H1 (cell line): ENCODE data around the gene PDE3A. TPM values are rescaled to one million over a fixed set of nuclear protein-coding genes. Genes with fewer than 3 reads are reported as not detected.

Experiments used
- CTCF ChIA-PET: fragments of 300-600 bp; sonication (Branson Sonifier 250); formaldehyde crosslinking; loops from one replicate; lab custom pipeline; 2021; ENCODE audit not compliant: partially characterized antibody; lab: Charles Lee
- POLR2A ChIA-PET: fragments of 300-600 bp; sonication (Branson Sonifier 250); formaldehyde crosslinking; loops from one replicate; lab custom pipeline; 2021; ENCODE audit warnings: inconsistent platforms; ENCODE audit not compliant: partially characterized antibody; lab: Charles Lee
- DNase-seq, 2 experiments: peaks; one replicate each; pipeline versions ENCODE4 v3.0.0 to v3.0.0-alpha.2; 2010 to 2022; ENCODE audit warnings: low spot score in 2 of 2, low read depth in 1 of 2, mixed read lengths in 1 of 2
- FAIRE-seq: peaks from 2 replicates; lab custom pipeline; 2011; peaks lifted over from hg19 to GRCh38; lab: Jason Lieb, UNC
- H2AFZ ChIP-seq: 2 replicates; pipeline ENCODE4 v1.8.1; 2012; ENCODE audit warnings: low read length, inconsistent platforms
- H2AK5ac ChIP-seq: 2 replicates; pipeline ENCODE4 v1.6.1; 2013; ENCODE audit warnings: low read depth, low read length
- H2BK120ac ChIP-seq: replicated peaks from 2 replicates; pipeline ENCODE3; 2013; ENCODE audit warnings: low read depth, low read length, inconsistent platforms
- H2BK12ac ChIP-seq: 2 replicates; pipeline ENCODE4 v1.6.1; 2013; ENCODE audit warnings: low read depth, low read length
- H2BK15ac ChIP-seq: 2 replicates; pipeline ENCODE4 v1.6.1; 2013; ENCODE audit warnings: low read length
- H2BK20ac ChIP-seq: 2 replicates; pipeline ENCODE4 v1.6.1; 2013; ENCODE audit warnings: low read length
- H2BK5ac ChIP-seq: 2 replicates; pipeline ENCODE4 v1.6.1; 2013; ENCODE audit warnings: low read depth, low read length
- H3K14ac ChIP-seq: 2 replicates; pipeline ENCODE4 v1.6.1; 2013; ENCODE audit warnings: inconsistent platforms; ENCODE audit not compliant: insufficient read length
- H3K18ac ChIP-seq: 2 replicates; pipeline ENCODE4 v1.6.1; 2013; ENCODE audit warnings: low read length; ENCODE audit errors: extremely low read depth
- H3K23ac ChIP-seq: 2 replicates; pipeline ENCODE4 v1.6.1; 2013; ENCODE audit warnings: inconsistent platforms; ENCODE audit not compliant: insufficient read length
- H3K23me2 ChIP-seq: 2 replicates; pipeline ENCODE4 v1.6.1; 2013; ENCODE audit warnings: low read depth, low read length
- H3K27ac ChIP-seq: 2 replicates; pipeline ENCODE4 v1.6.1; 2011; ENCODE audit warnings: low read depth, low read length, inconsistent platforms
- H3K27me3 ChIP-seq, 4 experiments: replicated peaks in 1 of 4; 1 replicate in 1 of 4; 2 replicates in 3 of 4; pipeline versions ENCODE4 v1.6.1 to v1.8.1; 2011 to 2013; ENCODE audit warnings: low read length in 3 of 4, mild to moderate bottlenecking in 3 of 4, inconsistent platforms in 2 of 4, mixed read lengths in 2 of 4, moderate library complexity in 1 of 4; ENCODE audit not compliant: control insufficient read depth in 3 of 4, insufficient read depth in 3 of 4; ENCODE audit errors: extremely low read depth in 1 of 4
- H3K36me3 ChIP-seq, 4 experiments: 2 replicates each; pipeline versions ENCODE4 v1.6.1 to v1.8.1; 2011 to 2013; ENCODE audit warnings: mild to moderate bottlenecking in 4 of 4, low read length in 3 of 4, moderate library complexity in 2 of 4, control low read depth in 1 of 4, inconsistent platforms in 1 of 4; ENCODE audit not compliant: insufficient read depth in 4 of 4, control insufficient read depth in 2 of 4
- H3K4ac ChIP-seq: replicated peaks from 2 replicates; pipeline ENCODE3; 2013; ENCODE audit warnings: low read length, low read depth, mixed read lengths, inconsistent platforms; ENCODE audit not compliant: insufficient read length
- H3K4me1 ChIP-seq, 4 experiments: replicated peaks in 1 of 4; 1 replicate in 1 of 4; 2 replicates in 3 of 4; pipeline versions ENCODE4 v1.6.1 to v1.8.1; 2011 to 2013; ENCODE audit warnings: low read length in 3 of 4, inconsistent platforms in 2 of 4, mixed read lengths in 1 of 4; ENCODE audit not compliant: insufficient read depth in 4 of 4, control insufficient read depth in 3 of 4
- H3K4me2 ChIP-seq, 2 experiments: 2 replicates each; pipeline versions ENCODE4 v1.6.1 to v1.8.1; 2011 to 2013; ENCODE audit warnings: low read depth in 2 of 2, low read length in 2 of 2, control low read depth in 1 of 2, inconsistent platforms in 1 of 2, mild to moderate bottlenecking in 1 of 2; ENCODE audit not compliant: insufficient read depth in 1 of 2
- H3K4me3 ChIP-seq, 4 experiments: fragments of 200-600, 300-600 bp in 1 of 4; sonication (generic), shearing (Covaris generic), sonication (Bioruptor Twin) in 1 of 4; 2 replicates each; pipeline versions ENCODE4 v1.5.1 to v1.8.1; 2011 to 2016; ENCODE audit warnings: low read length in 4 of 4, low read depth in 3 of 4, control low read depth in 2 of 4, inconsistent platforms in 2 of 4, mild to moderate bottlenecking in 2 of 4, mixed read lengths in 1 of 4, moderate library complexity in 1 of 4; ENCODE audit not compliant: insufficient read depth in 2 of 4; ENCODE audit errors: extremely low read depth in 1 of 4
- H3K56ac ChIP-seq: replicated peaks from 2 replicates; pipeline ENCODE3; 2013; ENCODE audit warnings: low read depth, mild to moderate bottlenecking, mixed read lengths, low read length, inconsistent platforms; ENCODE audit not compliant: insufficient read length
- H3K79me1 ChIP-seq: 2 replicates; pipeline ENCODE4 v1.6.1; 2013; ENCODE audit warnings: low read depth, low read length, control low read depth
- H3K79me2 ChIP-seq, 2 experiments: 2 replicates each; pipeline versions ENCODE4 v1.6.1 to v1.8.1; 2012 to 2013; ENCODE audit warnings: low read length in 2 of 2, mild to moderate bottlenecking in 2 of 2, inconsistent platforms in 1 of 2; ENCODE audit not compliant: insufficient read depth in 2 of 2, control insufficient read depth in 1 of 2
- H3K9ac ChIP-seq, 4 experiments: replicated peaks in 1 of 4; 1 replicate in 1 of 4; 2 replicates in 3 of 4; pipeline versions ENCODE4 v1.6.1 to v1.8.1; 2011 to 2013; ENCODE audit warnings: low read depth in 3 of 4, low read length in 3 of 4, control low read depth in 2 of 4, mild to moderate bottlenecking in 2 of 4, moderate library complexity in 2 of 4, inconsistent platforms in 1 of 4; ENCODE audit errors: extremely low read depth in 1 of 4
- H3K9me3 ChIP-seq, 2 experiments: 2 replicates each; pipeline versions ENCODE4 v1.6.1 to v1.8.1; 2012 to 2013; ENCODE audit warnings: mild to moderate bottlenecking in 2 of 2, moderate library complexity in 2 of 2, control low read depth in 1 of 2, inconsistent platforms in 1 of 2, low read depth in 1 of 2, low read length in 1 of 2, mixed read lengths in 1 of 2; ENCODE audit not compliant: insufficient read depth in 2 of 2
- H4K20me1 ChIP-seq, 2 experiments: replicated peaks in 1 of 2; 2 replicates each; pipeline versions ENCODE3 to v1.8.1; 2011 to 2013; ENCODE audit warnings: inconsistent platforms in 2 of 2, low read length in 2 of 2, mild to moderate bottlenecking in 1 of 2; ENCODE audit not compliant: insufficient read depth in 2 of 2, control insufficient read depth in 1 of 2
- H4K5ac ChIP-seq: 2 replicates; pipeline ENCODE4 v1.6.1; 2013; ENCODE audit warnings: low read length, low read depth, mixed read lengths, inconsistent platforms; ENCODE audit not compliant: insufficient read length
- H4K8ac ChIP-seq: 2 replicates; pipeline ENCODE4 v1.8.0; 2013; ENCODE audit warnings: mild to moderate bottlenecking, moderate library complexity, low read length, inconsistent platforms; ENCODE audit not compliant: insufficient read depth; ENCODE audit errors: extremely low read depth
- H4K91ac ChIP-seq: replicated peaks from 2 replicates; pipeline ENCODE3; 2013; ENCODE audit warnings: low read length, mixed read lengths, inconsistent platforms; ENCODE audit not compliant: insufficient read length
- CBX5 ChIP-seq: fragments of 300-800, 300-1000 bp; sonication (generic); IDR thresholded peaks from 2 replicates; pipeline ENCODE4 v1.7.1; 2016; ENCODE audit warnings: antibody characterized with exemption, low read length, low read depth
- CEBPB ChIP-seq: IDR thresholded peaks from 2 replicates; pipeline ENCODE4 v1.6.1; 2012; ENCODE audit warnings: low read depth, low read length
- CHD2 ChIP-seq: IDR thresholded peaks from 2 replicates; pipeline ENCODE4 v1.6.1; 2012; ENCODE audit warnings: low read length, improper control_type of control experiment
- EGR1 ChIP-seq: IDR thresholded peaks from 2 replicates; pipeline ENCODE4 v1.6.1; 2011; ENCODE audit warnings: low read depth, low read length, borderline replicate concordance
- HDAC6 ChIP-seq: IDR thresholded peaks from one replicate; pipeline ENCODE4 v1.7.1; 2012; ENCODE audit warnings: low read depth, mild to moderate bottlenecking, inconsistent platforms, low read length, moderate library complexity
- JUN ChIP-seq: IDR thresholded peaks from 2 replicates; pipeline ENCODE4 v1.6.1; 2011; ENCODE audit warnings: low read depth, mild to moderate bottlenecking, improper control_type of control experiment, low read length
- JUND ChIP-seq: IDR thresholded peaks from 2 replicates; pipeline ENCODE4 v1.6.1; 2011; ENCODE audit warnings: mild to moderate bottlenecking, improper control_type of control experiment, low read length
- NRF1 ChIP-seq: IDR thresholded peaks from 2 replicates; pipeline ENCODE4 v1.6.1; 2011; ENCODE audit warnings: mild to moderate bottlenecking, low read depth, low read length, improper control_type of control experiment
- SIN3A ChIP-seq, 2 experiments: IDR thresholded peaks in 1 of 2; conservative IDR thresholded peaks in 1 of 2; 2 replicates each; pipeline ENCODE4 v1.6.1; 2011 to 2012; ENCODE audit warnings: low read length in 2 of 2, improper control_type of control experiment in 1 of 2, low read depth in 1 of 2, mild to moderate bottlenecking in 1 of 2
- TAF1 ChIP-seq: IDR thresholded peaks from 2 replicates; pipeline ENCODE4 v1.6.1; 2011; ENCODE audit warnings: mild to moderate bottlenecking, low read depth, low read length
- ZNF274 ChIP-seq: IDR thresholded peaks from 2 replicates; pipeline ENCODE4 v1.7.0; 2012; ENCODE audit warnings: low read length, borderline replicate concordance; ENCODE audit errors: extremely low read depth
- WGBS, 2 experiments: shearing (Covaris generic) in 1 of 2; methylation state at CpG; one replicate each; pipeline versions ENCODE4 v1.1.6 to v1.1.7; 2013 to 2015; ENCODE audit warnings: low lambda C conversion rate in 2 of 2, mixed read lengths in 2 of 2, inconsistent platforms in 1 of 2, low coverage in 1 of 2, missing lambda C conversion rate in 1 of 2; ENCODE audit not compliant: insufficient replicate concordance in 2 of 2, insufficient coverage in 1 of 2, insufficient read length in 1 of 2; ENCODE audit errors: extremely low coverage in 1 of 2, missing lambda C conversion rate in 1 of 2; 5-methylcytosine and 5-hydroxymethylcytosine counted together
- polyA plus RNA-seq, 7 experiments: library from polyadenylated mRNA; depleted of rRNA in 3 of 7; stranded (reverse) in 5 of 7; unstranded in 2 of 7; fragments of >200 nt in 5 of 7; fragments of 200-250 nt in 2 of 7; gene quantifications; 1 replicate in 5 of 7; 2 replicates in 1 of 7; 4 replicates in 1 of 7; pipeline versions ENCODE4 v1.2.1 to v1.2.3, GENCODE V29; 2011 to 2013; ENCODE audit warnings: missing spikeins in 2 of 7, mixed read lengths in 2 of 7
- total RNA-seq: library from RNA; stranded (reverse); fragmentation: NEBNext Ultra II Directional; extraction: Animal tissue kit (Norgen Biotek cat#: 25700); gene quantifications from 2 replicates; pipeline ENCODE4 v1.2.1, GENCODE V29; 2021

Gene PDE3A
- total and polyA plus RNA-seq, 2 of the 8 experiments (the other 6 are each of a cell fraction or from before 2014, with no cell fraction given), result 1.4 to 3.4 TPM

GRCh38 chr12:20439626-20440025 is 71.3 kb downstream of the PDE3A start:
- H3K56ac ChIP-seq, result no peak overlapping the region
- H2BK5ac ChIP-seq, result no peak overlapping the region
- no peak overlapping the region for H4K5ac ChIP-seq
- CTCF ChIA-PET, result interaction anchor here (0.6 kb wide), 1 partner anchor 48 kb away, joined by 3 read pairs; no protein-coding TSS in a partner anchor
- H3K36me3 ChIP-seq, result no peaks in the 10 kb centered on the region
- H3K4me3 ChIP-seq, result no peak overlapping the region
- no peak overlapping the region for H4K91ac ChIP-seq
- H3K18ac ChIP-seq, result no peak overlapping the region
- H3K4ac ChIP-seq, result no peak overlapping the region
- H2AK5ac ChIP-seq, result no peak overlapping the region
- H2BK20ac ChIP-seq, result no peak overlapping the region
- no peak overlapping the region for H3K27ac ChIP-seq
- H3K79me2 ChIP-seq, result no peaks in the 10 kb centered on the region
- H3K9me3 ChIP-seq, result no peaks in the 10 kb centered on the region
- no peak overlapping the region for H3K4me2 ChIP-seq
- H3K9ac ChIP-seq, result no peak overlapping the region
- H2BK15ac ChIP-seq, result no peak overlapping the region
- POLR2A ChIA-PET, result no interaction called here
- WGBS, 2 experiments, result 91% methylated on average over 1 of the region's 1 CpG; no CpG with 5 or more reads in 1 of the 2 experiments
- H3K79me1 ChIP-seq, result no peaks in the 10 kb centered on the region
- DNase-seq, result no peak
- no peaks in the 10 kb centered on the region for H3K27me3 ChIP-seq
- no peak overlapping the region for H2BK12ac ChIP-seq
- no peak overlapping the region for H3K23ac ChIP-seq
- no peak overlapping the region for H2BK120ac ChIP-seq
- no peaks in the 10 kb centered on the region for H3K23me2 ChIP-seq
- H4K20me1 ChIP-seq, result no peaks in the 10 kb centered on the region
- H2AFZ ChIP-seq, result no peak overlapping the region
- TF ChIP-seq NRF1 (no peak), ZNF274 (no peak), TAF1 (no peak), JUND (no peak), HDAC6 (no peak), EGR1 (no peak), SIN3A (conservative IDR thresholded peaks at IDR 0.05 in 1 of 2, IDR thresholded peaks at IDR 0.05 in 1 of 2; ENCODE audit: low read depth in 1 of 2, low read length in 2 of 2) (no peak), JUN (no peak), CEBPB (no peak), CHD2 (no peak), CBX5 (no peak)
- TF ChIP-seq, all 59 proteins: peak for 0
- no peak overlapping the region for H3K14ac ChIP-seq
- no peak overlapping the region for H4K8ac ChIP-seq
- peaks cover 0 to 9% (median 5%) of the 10 kb centered on the region in 4 experiments; a peak in 4 of 7 replicates for H3K4me1 ChIP-seq
- no peak for FAIRE-seq
